K562 (cell line): Measurements from ENCODE around the gene SLC4A2. TPM values are rescaled to one million over a fixed set of nuclear protein-coding genes. Genes with fewer than 3 reads are reported as not detected.

ENCODE experiments used
- EHMT2 ChIP-seq: fragments of 450-650 bp; IDR thresholded peaks from 2 replicates; pipeline ENCODE4 v1.6.1; 2018; ENCODE audit warnings: antibody characterized with exemption
- ETS2 ChIP-seq: IDR thresholded peaks from 2 replicates; pipeline ENCODE4 v1.6.1; 2016; ENCODE audit warnings: borderline replicate concordance, missing genetic modification characterization, mild to moderate bottlenecking, moderate library complexity, missing compliant biosample characterization; ENCODE audit not compliant: poor library complexity, severe bottlenecking
- ETV5 ChIP-seq: sonication (generic); formaldehyde crosslinking; IDR thresholded peaks from 2 replicates; pipeline ENCODE4 v1.4.0; 2020; ENCODE audit warnings: low read depth, mild to moderate bottlenecking, missing genetic modification reagents
- HDAC6 ChIP-seq: IDR thresholded peaks from 2 replicates; pipeline ENCODE4 v1.6.1; 2012; ENCODE audit warnings: low read depth, mild to moderate bottlenecking, control low read depth, inconsistent platforms, low read length, moderate library complexity
- KLF6 ChIP-seq: fragments of 250-450 bp; sonication (Bioruptor Pico); IDR thresholded peaks from 2 replicates; pipeline ENCODE4 v1.4.0; 2020; ENCODE audit warnings: mild to moderate bottlenecking, moderate library complexity, borderline replicate concordance
- MED1 ChIP-seq: sonication (generic); formaldehyde crosslinking; IDR thresholded peaks from 2 replicates; pipeline ENCODE4 v1.8.1; 2023; ENCODE audit warnings: missing genetic modification reagents, borderline replicate concordance
- MYC ChIP-seq, 2 experiments: fragments of 250-450 bp in 1 of 2; sonication (Bioruptor Pico) in 1 of 2; IDR thresholded peaks; 2 replicates each; pipeline versions ENCODE4 v1.5.1 to v1.6.1; 2012 to 2021; ENCODE audit warnings: low read depth in 2 of 2, borderline replicate concordance in 1 of 2, improper control_type of control experiment in 1 of 2, low read length in 1 of 2, mild to moderate bottlenecking in 1 of 2, moderate library complexity in 1 of 2
- NKRF ChIP-seq: fragments of 450-650 bp; IDR thresholded peaks from 2 replicates; pipeline ENCODE4 v1.6.1; 2016; ENCODE audit warnings: borderline replicate concordance
- PCBP1 ChIP-seq: fragments of 200-400 bp; formaldehyde crosslinking; IDR thresholded peaks from 2 replicates; pipeline ENCODE4 v1.6.1; 2018; ENCODE audit warnings: mild to moderate bottlenecking, low read depth, low read length; ENCODE audit not compliant: poor library complexity, severe bottlenecking
- ZNF740 ChIP-seq, 3 experiments: fragments of 200-800 bp in 1 of 3; sonication (Bioruptor generic) in 1 of 3; sonication (generic) in 1 of 3; formaldehyde crosslinking in 1 of 3; IDR thresholded peaks; 2 replicates each; pipeline versions ENCODE4 v1.6.1 to v1.8.0; 2016 to 2022; ENCODE audit warnings: mild to moderate bottlenecking in 2 of 3, missing compliant biosample characterization in 2 of 3, missing genetic modification characterization in 2 of 3, missing genetic modification reagents in 1 of 3
- polyA plus RNA-seq, 8 experiments: library from polyadenylated mRNA; depleted of rRNA in 4 of 8; stranded (reverse) in 5 of 8; unstranded in 3 of 8; fragments of >200 nt; fragmentation: Nextera tagmentation in 2 of 8; fragmentation: Illumina TruSeq in 1 of 8; extraction: Ambion mirVana in 2 of 8; extraction: Trizol in 1 of 8; gene quantifications; 2 replicates each; pipeline versions ENCODE4 v1.2.1 to v1.2.3, GENCODE V29; 2011 to 2014; ENCODE audit warnings: inconsistent platforms in 1 of 8, missing spikeins in 1 of 8
- total RNA-seq, 7 experiments: library from RNA; depleted of rRNA in 6 of 7; stranded (reverse); fragments of >200 nt in 6 of 7; fragmentation: Illumina TruSeq in 2 of 7; extraction: Trizol in 2 of 7; gene quantifications; 2 replicates each; pipeline versions ENCODE4 v1.2.1 to v1.2.3, GENCODE V29; 2011 to 2021; ENCODE audit warnings: low replicate concordance in 1 of 7
- TF ChIP-seq, protein P1 (sequence below): fragments of 250-450 bp; sonication (Bioruptor Pico); IDR thresholded peaks from 2 replicates; pipeline ENCODE4 v1.4.0; 2020; ENCODE audit warnings: mild to moderate bottlenecking, moderate library complexity, borderline replicate concordance
- TF ChIP-seq, protein P2 (sequence below): fragments of 450-650 bp; formaldehyde crosslinking; IDR thresholded peaks from 2 replicates; pipeline ENCODE4 v1.4.0; 2020; ENCODE audit warnings: mild to moderate bottlenecking
- TF ChIP-seq, protein P3 (sequence below): fragments of 250-450 bp; sonication (Bioruptor Pico); IDR thresholded peaks from 2 replicates; pipeline ENCODE4 v1.9.0; 2021; ENCODE audit warnings: mild to moderate bottlenecking, inconsistent platforms

SLC4A2 gene
- total and polyA plus RNA-seq, 9 of the 15 experiments (the other 6 are each of a cell fraction or from before 2014, with no cell fraction given) = 11.4 to 375 (median 130) TPM

DNA sequence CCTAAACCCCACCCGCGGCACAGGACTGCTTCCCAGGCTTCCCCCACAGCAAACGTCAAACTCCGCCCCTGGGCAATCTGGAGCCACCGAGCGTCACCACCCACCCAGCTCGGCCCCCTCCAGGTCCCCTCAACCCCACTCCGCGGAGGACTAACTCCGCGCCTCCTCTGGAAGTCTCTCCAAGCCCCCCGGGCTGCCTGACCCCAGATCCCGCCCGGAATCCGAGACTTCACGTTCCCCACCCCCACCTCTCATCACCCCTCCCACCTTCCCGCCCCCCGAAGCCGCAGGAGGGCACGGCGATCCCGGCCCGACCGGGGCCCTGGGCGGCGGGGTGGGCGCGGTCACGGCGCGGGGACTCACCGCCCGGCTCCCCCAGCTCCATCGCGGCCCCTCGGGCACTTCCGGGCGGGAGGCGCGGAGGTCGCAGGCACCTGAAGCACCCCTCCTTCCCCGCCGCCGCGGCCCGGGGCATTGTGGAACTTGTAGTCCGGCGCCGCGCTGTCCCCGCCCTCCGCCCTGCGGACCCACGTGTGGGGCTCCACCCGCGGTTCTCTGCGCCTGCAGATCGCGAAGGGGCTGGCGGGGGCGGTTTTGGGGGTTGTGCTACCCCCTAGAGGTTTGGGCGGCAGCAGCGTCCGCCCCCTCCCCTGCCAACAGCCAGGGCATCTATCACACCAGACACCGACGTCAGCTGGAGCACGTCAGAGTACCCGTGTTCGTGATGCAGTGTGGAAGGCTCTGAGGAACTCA is 23.9 kb downstream of the SLC4A2 start, which contains the start of gene TMUB1 (continued):
- TF ChIP-seq MYC (IDR thresholded peaks at IDR 0.05; ENCODE audit: low read depth, low read length) (peak; percentile 77; the same call in 1 of the 2 replicates), MYC (CRISPR knock-in tag; IDR thresholded peaks at IDR 0.05; ENCODE audit: borderline replicate concordance, low read depth) (peak; percentile 75; the same call in 1 of the 2 replicates), EHMT2 (no peak), NKRF (peak; percentile 85), KLF6 (no peak), PCBP1 (peak; percentile 27), ETS2 (tag) (no peak), ZNF740 (CRISPR knock-in tag; IDR thresholded peaks at IDR 0.05) (peak; percentile 62; the same call in 1 of the 2 replicates), ZNF740 (tag; IDR thresholded peaks at IDR 0.05) (peak in 1 of 2 experiments; percentile 70; a peak in 1 of 4 replicates), HDAC6 (no peak), ETV5 (CRISPR knock-in tag) (no peak; the same call in 1 of the 2 replicates), MED1 (CRISPR knock-in tag) (no peak)
- TF ChIP-seq, protein P1, sequence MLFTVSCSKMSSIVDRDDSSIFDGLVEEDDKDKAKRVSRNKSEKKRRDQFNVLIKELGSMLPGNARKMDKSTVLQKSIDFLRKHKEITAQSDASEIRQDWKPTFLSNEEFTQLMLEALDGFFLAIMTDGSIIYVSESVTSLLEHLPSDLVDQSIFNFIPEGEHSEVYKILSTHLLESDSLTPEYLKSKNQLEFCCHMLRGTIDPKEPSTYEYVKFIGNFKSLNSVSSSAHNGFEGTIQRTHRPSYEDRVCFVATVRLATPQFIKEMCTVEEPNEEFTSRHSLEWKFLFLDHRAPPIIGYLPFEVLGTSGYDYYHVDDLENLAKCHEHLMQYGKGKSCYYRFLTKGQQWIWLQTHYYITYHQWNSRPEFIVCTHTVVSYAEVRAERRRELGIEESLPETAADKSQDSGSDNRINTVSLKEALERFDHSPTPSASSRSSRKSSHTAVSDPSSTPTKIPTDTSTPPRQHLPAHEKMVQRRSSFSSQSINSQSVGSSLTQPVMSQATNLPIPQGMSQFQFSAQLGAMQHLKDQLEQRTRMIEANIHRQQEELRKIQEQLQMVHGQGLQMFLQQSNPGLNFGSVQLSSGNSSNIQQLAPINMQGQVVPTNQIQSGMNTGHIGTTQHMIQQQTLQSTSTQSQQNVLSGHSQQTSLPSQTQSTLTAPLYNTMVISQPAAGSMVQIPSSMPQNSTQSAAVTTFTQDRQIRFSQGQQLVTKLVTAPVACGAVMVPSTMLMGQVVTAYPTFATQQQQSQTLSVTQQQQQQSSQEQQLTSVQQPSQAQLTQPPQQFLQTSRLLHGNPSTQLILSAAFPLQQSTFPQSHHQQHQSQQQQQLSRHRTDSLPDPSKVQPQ (CRISPR knock-in tag) = no peak
- TF ChIP-seq, protein P2, sequence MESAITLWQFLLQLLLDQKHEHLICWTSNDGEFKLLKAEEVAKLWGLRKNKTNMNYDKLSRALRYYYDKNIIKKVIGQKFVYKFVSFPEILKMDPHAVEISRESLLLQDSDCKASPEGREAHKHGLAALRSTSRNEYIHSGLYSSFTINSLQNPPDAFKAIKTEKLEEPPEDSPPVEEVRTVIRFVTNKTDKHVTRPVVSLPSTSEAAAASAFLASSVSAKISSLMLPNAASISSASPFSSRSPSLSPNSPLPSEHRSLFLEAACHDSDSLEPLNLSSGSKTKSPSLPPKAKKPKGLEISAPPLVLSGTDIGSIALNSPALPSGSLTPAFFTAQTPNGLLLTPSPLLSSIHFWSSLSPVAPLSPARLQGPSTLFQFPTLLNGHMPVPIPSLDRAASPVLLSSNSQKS (CRISPR knock-in tag) = no peak
- TF ChIP-seq, protein P3, sequence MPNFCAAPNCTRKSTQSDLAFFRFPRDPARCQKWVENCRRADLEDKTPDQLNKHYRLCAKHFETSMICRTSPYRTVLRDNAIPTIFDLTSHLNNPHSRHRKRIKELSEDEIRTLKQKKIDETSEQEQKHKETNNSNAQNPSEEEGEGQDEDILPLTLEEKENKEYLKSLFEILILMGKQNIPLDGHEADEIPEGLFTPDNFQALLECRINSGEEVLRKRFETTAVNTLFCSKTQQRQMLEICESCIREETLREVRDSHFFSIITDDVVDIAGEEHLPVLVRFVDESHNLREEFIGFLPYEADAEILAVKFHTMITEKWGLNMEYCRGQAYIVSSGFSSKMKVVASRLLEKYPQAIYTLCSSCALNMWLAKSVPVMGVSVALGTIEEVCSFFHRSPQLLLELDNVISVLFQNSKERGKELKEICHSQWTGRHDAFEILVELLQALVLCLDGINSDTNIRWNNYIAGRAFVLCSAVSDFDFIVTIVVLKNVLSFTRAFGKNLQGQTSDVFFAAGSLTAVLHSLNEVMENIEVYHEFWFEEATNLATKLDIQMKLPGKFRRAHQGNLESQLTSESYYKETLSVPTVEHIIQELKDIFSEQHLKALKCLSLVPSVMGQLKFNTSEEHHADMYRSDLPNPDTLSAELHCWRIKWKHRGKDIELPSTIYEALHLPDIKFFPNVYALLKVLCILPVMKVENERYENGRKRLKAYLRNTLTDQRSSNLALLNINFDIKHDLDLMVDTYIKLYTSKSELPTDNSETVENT (CRISPR knock-in tag) = peak; percentile 79; the same call in 1 of the 2 replicates
